ENCODE measurements around the gene REL.

Gene REL

GRCh38 chr2:60966507-60967405, 85.4 kb downstream of the REL start:
- no peak for DNase-seq

DNA sequence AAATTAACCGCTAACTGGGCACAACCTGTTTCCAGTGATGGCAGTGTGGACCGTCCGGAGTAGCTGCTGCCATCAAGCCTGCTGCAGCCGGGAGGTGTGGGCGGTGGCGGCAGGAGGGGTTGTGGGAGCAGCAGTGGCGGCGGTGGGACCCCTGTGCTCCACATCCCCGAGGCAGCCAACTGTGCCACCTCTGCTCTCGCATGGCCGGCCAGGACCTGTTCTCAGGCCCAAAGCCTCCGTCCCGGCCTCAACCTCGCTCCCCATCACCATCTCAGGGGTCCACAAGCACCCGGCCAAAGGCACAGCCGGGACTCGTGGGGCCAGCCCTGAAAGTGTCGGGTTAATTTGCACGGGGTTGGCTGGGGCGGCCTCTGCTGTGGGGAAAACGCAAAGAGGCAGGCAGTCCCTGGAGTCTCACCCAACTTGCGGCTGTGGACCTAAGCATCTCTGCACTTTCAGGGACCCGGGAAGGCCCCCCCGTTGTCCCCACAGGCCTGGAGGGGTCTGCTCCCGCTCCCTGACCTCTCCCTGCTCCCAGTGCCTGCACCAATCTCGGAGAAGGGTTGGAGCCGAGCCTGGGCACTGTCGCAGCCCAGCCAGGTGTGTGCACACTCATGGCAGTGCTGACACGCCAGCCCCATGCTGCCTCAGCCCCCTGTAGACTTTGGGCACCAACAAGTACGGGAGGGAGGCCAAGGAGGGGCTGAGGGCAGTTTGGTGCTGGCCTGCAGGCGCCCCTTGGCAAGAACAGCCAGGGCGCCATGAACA, 91.7 kb downstream of the REL start:
- DNase-seq = no peak

DNA sequence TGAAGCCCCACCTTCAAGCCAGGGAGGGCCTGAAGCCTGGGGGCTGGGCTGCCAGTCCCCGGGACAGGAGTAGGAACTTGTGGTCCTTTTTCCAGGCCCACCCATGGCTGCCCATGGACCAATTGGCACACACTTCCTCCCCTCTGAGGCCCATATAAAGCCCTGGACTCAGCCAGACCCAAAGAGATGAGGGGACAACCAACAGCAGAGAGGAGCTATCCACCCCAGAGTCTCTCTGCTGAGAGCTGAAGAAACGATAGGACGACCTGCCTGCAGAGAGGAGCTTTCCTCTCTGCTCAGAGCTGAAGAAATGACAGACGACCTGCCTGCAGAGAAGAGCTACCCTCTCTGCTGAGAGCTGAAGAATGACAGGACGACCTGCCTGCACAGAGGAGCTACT, 92.3 kb downstream of the REL start:
- DNase-seq = no peak

DNA sequence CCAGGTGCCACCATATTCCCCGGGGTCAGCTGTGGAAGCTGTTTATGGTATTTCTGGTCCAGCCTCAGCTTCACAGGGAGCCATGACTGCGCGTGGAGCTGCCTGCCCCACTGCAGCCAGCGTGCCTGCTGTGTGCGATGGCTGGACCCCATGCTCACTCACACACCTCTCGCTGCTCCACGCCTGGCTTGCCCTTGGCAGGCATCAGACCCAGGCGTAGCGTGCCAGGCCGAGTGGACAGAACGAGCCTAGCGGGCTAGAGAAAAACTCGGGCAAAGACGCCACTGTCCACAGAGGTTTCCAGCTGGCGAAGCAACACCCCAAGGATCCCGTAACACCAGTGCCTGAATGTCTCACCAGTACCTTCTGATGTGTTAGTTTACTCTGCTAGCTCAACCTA, 93.3 kb downstream of the REL start:
- no peak for DNase-seq

All from eye (tissue), 1 donor.